Endothelial cell of umbilical vein (primary cell): ENCODE data around the gene PTPRD. TPM values are rescaled to one million over a fixed set of nuclear protein-coding genes. Genes with fewer than 3 reads are reported as not detected.

ENCODE experiments used
- BruUV-seq: library from RNA; stranded (reverse); fragments of 400-500 nt; replicated peaks from 2 replicates; lab custom pipeline; 2021; lab: Mats Ljungman, UMichigan
- CTCF ChIA-PET: fragments of 300-600, 350-600 bp; sonication (Branson Sonifier 250); formaldehyde crosslinking; loops from one replicate; lab custom pipeline; 2021; ENCODE audit warnings: antibody characterized with exemption, inconsistent platforms; lab: Charles Lee
- POLR2A ChIA-PET: fragments of 300-600, 350-600 bp; sonication (Branson Sonifier 250); formaldehyde crosslinking; loops from one replicate; lab custom pipeline; 2021; ENCODE audit warnings: antibody characterized with exemption, inconsistent platforms; lab: Charles Lee
- DNase-seq: peaks from one replicate; pipeline ENCODE4 v3.0.0-alpha.2; 2011; ENCODE audit warnings: low read depth, low spot score
- FAIRE-seq: peaks from 2 replicates; lab custom pipeline; 2011; peaks lifted over from hg19 to GRCh38; lab: Jason Lieb, UNC
- H2AFZ ChIP-seq: 2 replicates; pipeline ENCODE4 v1.6.0; 2012; ENCODE audit warnings: low read depth, low read length, control low read depth, inconsistent platforms
- H3K27ac ChIP-seq: 2 replicates; pipeline ENCODE4 v1.5.1; 2011; ENCODE audit warnings: low read depth, mild to moderate bottlenecking, control low read depth, low read length, moderate library complexity; ENCODE audit not compliant: insufficient read depth
- H3K27me3 ChIP-seq, 2 experiments: 2 replicates each; pipeline versions ENCODE4 v1.6.0 to v1.6.1; 2011; ENCODE audit warnings: low read length in 2 of 2, mixed read lengths in 1 of 2; ENCODE audit not compliant: control insufficient read depth in 2 of 2, insufficient read depth in 2 of 2
- H3K36me3 ChIP-seq, 2 experiments: 2 replicates in 1 of 2; 3 replicates in 1 of 2; pipeline ENCODE4 v1.5.1; 2011; ENCODE audit warnings: low read length in 2 of 2, mild to moderate bottlenecking in 1 of 2, moderate library complexity in 1 of 2; ENCODE audit not compliant: control insufficient read depth in 2 of 2, insufficient read depth in 2 of 2; ENCODE audit errors: extremely low read depth in 1 of 2
- H3K4me1 ChIP-seq: 3 replicates; pipeline ENCODE4 v1.5.1; 2011; ENCODE audit warnings: mild to moderate bottlenecking, low read length; ENCODE audit not compliant: control insufficient read depth, insufficient read depth; ENCODE audit errors: extremely low read depth
- H3K4me2 ChIP-seq: 2 replicates; pipeline ENCODE4 v1.6.1; 2011; ENCODE audit warnings: low read length, control low read depth, mixed read lengths; ENCODE audit not compliant: insufficient read depth
- H3K4me3 ChIP-seq, 3 experiments: fragments of 200-600 bp in 1 of 3; sonication (generic), shearing (Covaris generic) in 1 of 3; replicated peaks in 1 of 3; 2 replicates each; pipeline ENCODE4 v1.5.1; 2011 to 2016; ENCODE audit warnings: control low read depth in 3 of 3, low read length in 3 of 3, mild to moderate bottlenecking in 2 of 3, inconsistent platforms in 1 of 3, low read depth in 1 of 3, moderate library complexity in 1 of 3; ENCODE audit not compliant: insufficient read depth in 1 of 3
- H3K79me2 ChIP-seq: 2 replicates; pipeline ENCODE4 v1.6.0; 2012; ENCODE audit warnings: low read length, inconsistent platforms; ENCODE audit not compliant: control insufficient read depth, insufficient read depth
- H3K9ac ChIP-seq: replicated peaks from 2 replicates; pipeline ENCODE3; 2011; ENCODE audit warnings: low read length, control low read depth; ENCODE audit not compliant: insufficient read depth; ENCODE audit errors: extremely low read depth
- H3K9me1 ChIP-seq: replicated peaks from 3 replicates; pipeline ENCODE4 v1.6.0; 2011; ENCODE audit warnings: mild to moderate bottlenecking, low read length; ENCODE audit not compliant: control insufficient read depth, insufficient read depth; ENCODE audit errors: extremely low read depth
- H3K9me3 ChIP-seq: replicated peaks from 2 replicates; pipeline ENCODE4 v1.5.1; 2012; ENCODE audit warnings: low read length, inconsistent platforms; ENCODE audit not compliant: control insufficient read depth, insufficient read depth
- H4K20me1 ChIP-seq: replicated peaks from 2 replicates; pipeline ENCODE3; 2011; ENCODE audit warnings: mild to moderate bottlenecking, low read length; ENCODE audit not compliant: control insufficient read depth, insufficient read depth; ENCODE audit errors: extremely low read depth
- CTCF ChIP-seq, 2 donors: IDR thresholded peaks; 1 replicate in 1 of 2; 2 replicates in 1 of 2; pipeline ENCODE4 v1.5.1; 2011; ENCODE audit warnings: low read length in 2 of 2, mild to moderate bottlenecking in 2 of 2, moderate library complexity in 2 of 2, control low read depth in 1 of 2, inconsistent platforms in 1 of 2, low read depth in 1 of 2; ENCODE audit not compliant: insufficient read depth in 1 of 2; ENCODE audit errors: extremely low read depth in 1 of 2
- EZH2 ChIP-seq: IDR thresholded peaks from 2 replicates; pipeline ENCODE4 v1.6.1; 2012; ENCODE audit warnings: borderline replicate concordance, low read depth, mild to moderate bottlenecking, moderate library complexity, low read length, inconsistent platforms; ENCODE audit not compliant: severe bottlenecking
- FOS ChIP-seq: IDR thresholded peaks from 2 replicates; pipeline ENCODE4 v1.6.1; 2011; ENCODE audit warnings: mild to moderate bottlenecking, low read length, moderate library complexity, borderline replicate concordance; ENCODE audit not compliant: insufficient read depth
- GATA2 ChIP-seq: IDR thresholded peaks from 2 replicates; pipeline ENCODE4 v1.7.0; 2011; ENCODE audit warnings: low read depth, mild to moderate bottlenecking, moderate library complexity, mixed read lengths, low read length; ENCODE audit not compliant: insufficient read length, insufficient read depth
- JUN ChIP-seq: IDR thresholded peaks from 2 replicates; pipeline ENCODE4 v1.6.1; 2011; ENCODE audit warnings: borderline replicate concordance, low read depth; ENCODE audit not compliant: insufficient read length, insufficient read depth
- MYC ChIP-seq: IDR thresholded peaks from one replicate; pipeline ENCODE4 v1.6.1; 2011; ENCODE audit warnings: mild to moderate bottlenecking, low read depth, low read length
- POLR2A ChIP-seq: IDR thresholded peaks from 2 replicates; pipeline ENCODE4 v1.6.1; 2012; ENCODE audit warnings: low read depth, mild to moderate bottlenecking, control low read depth, low read length
- POLR2AphosphoS5 ChIP-seq: IDR thresholded peaks from 2 replicates; pipeline ENCODE4 v1.6.1; 2012; ENCODE audit warnings: low read depth, mild to moderate bottlenecking, control low read depth, low read length, moderate library complexity; ENCODE audit not compliant: insufficient read depth
- dilution Hi-C: fragments of 300-500 bp; cut with MboI; formaldehyde crosslinking; loops from one replicate; pipeline ENCODE4 v1.15.0; 2019; ENCODE audit warnings: low sequenced_read_pairs; ENCODE audit not compliant: extremely low pct_ligation_motif_present
- intact Hi-C: fragments of 100-400 bp; cut with micrococcal nuclease; formaldehyde crosslinking; loops from one replicate; pipeline ENCODE4 v1.10.0; 2022
- polyA plus RNA-seq, 4 experiments: library from polyadenylated mRNA; depleted of rRNA in 3 of 4; stranded (reverse) in 3 of 4; unstranded in 1 of 4; fragments of >200 nt; gene quantifications; 2 replicates each; pipeline versions ENCODE4 v1.2.1 to v1.2.3, GENCODE V29; 2011 to 2012; ENCODE audit warnings: missing spikeins in 1 of 4
- total RNA-seq: library from RNA; stranded (reverse); gene quantifications from 2 replicates; pipeline ENCODE4 v1.2.3, GENCODE V29; 2021
- TF ChIP-seq, protein P1 (sequence below): IDR thresholded peaks from 2 replicates; pipeline ENCODE4 v1.6.1; 2011; ENCODE audit not compliant: insufficient read depth, insufficient read length

The PTPRD gene
- total and polyA plus RNA-seq, 2 donors (not counting 3 experiments of a cell fraction or from before 2014, with no cell fraction given), result 5.5 to 5.7 TPM

GRCh38 chr9:9598723-9599122, 1014.1 kb downstream of the PTPRD start:
- no peaks in the 10 kb centered on the region for H3K9me3 ChIP-seq
- no peaks in the 10 kb centered on the region for H3K79me2 ChIP-seq
- no peaks in the 10 kb centered on the region for H4K20me1 ChIP-seq
- CTCF ChIA-PET, result interaction anchor here (0.9 to 2.9 kb wide), 4 partner anchors 8 to 344 kb away, joined by 3 to 13 read pairs (median 4); no protein-coding TSS in a partner anchor
- BruUV-seq, result no TSS peak
- TF ChIP-seq FOS (no peak), EZH2 (no peak), MYC (no peak), POLR2A (no peak), GATA2 (no peak), POLR2AphosphoS5 (no peak)
- H3K4me3 ChIP-seq, result no peak overlapping the region
- no peaks in the 10 kb centered on the region for H3K36me3 ChIP-seq
- intact Hi-C loops, result no loop called here
- POLR2A ChIA-PET, result no interaction called here
- H2AFZ ChIP-seq, result no peak overlapping the region
- H3K4me2 ChIP-seq, result no peak overlapping the region
- H3K9me1 ChIP-seq, result no peaks in the 10 kb centered on the region
- H3K4me1 ChIP-seq, result no peaks in the 10 kb centered on the region
- no peak overlapping the region for H3K9ac ChIP-seq
- dilution Hi-C loops, result no loop called here
- H3K27ac ChIP-seq, result no peak overlapping the region
- no peak for FAIRE-seq
- no peaks in the 10 kb centered on the region for H3K27me3 ChIP-seq
- DNase-seq, result no peak

DNA sequence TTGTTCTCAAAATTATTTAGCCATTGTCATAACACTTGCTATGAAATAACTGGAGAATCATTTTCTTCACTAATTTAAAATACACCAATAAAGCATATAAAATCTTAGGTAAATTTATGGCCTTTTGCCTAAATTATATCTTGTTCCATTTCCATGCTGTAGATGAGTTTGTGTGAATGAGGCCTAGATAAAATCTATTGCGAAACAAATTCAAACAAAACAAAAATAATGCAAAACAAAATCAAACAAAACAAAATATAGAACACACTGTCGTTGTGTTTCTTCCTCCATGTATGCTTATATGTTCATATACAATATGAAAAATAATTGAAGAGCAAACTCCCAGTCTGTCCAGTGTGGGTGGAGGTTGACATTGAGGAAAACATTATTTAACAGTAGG, 1020.7 kb downstream of the PTPRD start:
- H3K9me1 ChIP-seq, result no peaks in the 10 kb centered on the region
- H3K4me3 ChIP-seq, result no peak overlapping the region
- CTCF ChIA-PET, result no interaction called here
- H3K4me1 ChIP-seq, result no peaks in the 10 kb centered on the region
- H3K27ac ChIP-seq, result no peak overlapping the region
- BruUV-seq, result no TSS peak
- no peaks in the 10 kb centered on the region for H3K36me3 ChIP-seq
- H3K9me3 ChIP-seq, result no peaks in the 10 kb centered on the region
- dilution Hi-C loops (no loop called here), intact Hi-C loops (no loop called here)
- no peaks in the 10 kb centered on the region for H3K79me2 ChIP-seq
- H2AFZ ChIP-seq, result no peak overlapping the region
- no peaks in the 10 kb centered on the region for H3K27me3 ChIP-seq
- FAIRE-seq (no peak), DNase-seq (no peak)
- no peak for TF ChIP-seq CTCF (IDR thresholded peaks at IDR 0.05; ENCODE audit: extremely low read depth in 1 of 2, insufficient read depth in 1 of 2, low read depth in 1 of 2, low read length in 2 of 2)
- no peak for TF ChIP-seq FOS
- no peak for TF ChIP-seq GATA2
- TF ChIP-seq, protein P1, sequence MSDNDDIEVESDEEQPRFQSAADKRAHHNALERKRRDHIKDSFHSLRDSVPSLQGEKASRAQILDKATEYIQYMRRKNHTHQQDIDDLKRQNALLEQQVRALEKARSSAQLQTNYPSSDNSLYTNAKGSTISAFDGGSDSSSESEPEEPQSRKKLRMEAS, result no peak
- TF ChIP-seq POLR2AphosphoS5, result no peak
- TF ChIP-seq MYC, result no peak
- no peak for TF ChIP-seq POLR2A
- no peak for TF ChIP-seq EZH2
- no peak for TF ChIP-seq JUN
- H3K9ac ChIP-seq, result no peak overlapping the region
- H4K20me1 ChIP-seq, result no peaks in the 10 kb centered on the region
- POLR2A ChIA-PET, result no interaction called here
- H3K4me2 ChIP-seq, result no peak overlapping the region
